NK-92 (cell line): ENCODE measurements around the gene EFCAB12.

Experiments used
- DNase-seq: peaks from one replicate; lab custom pipeline; 2025; ENCODE audit not compliant: unreplicated experiment; lab: John Stamatoyannopoulos, UW

EFCAB12 gene

GRCh38 chr3:129446926-129447325 lies 18.5 kb upstream of the EFCAB12 start:
- DNase-seq, result no peak

GRCh38 chr3:129445471-129445870 lies 17.0 kb upstream of the EFCAB12 start:
- no peak for DNase-seq

GRCh38 chr3:129442947-129443346 lies 14.5 kb upstream of the EFCAB12 start:
- no peak for DNase-seq

GRCh38 chr3:129442486-129442885 lies 14.1 kb upstream of the EFCAB12 start:
- no peak for DNase-seq

GRCh38 chr3:129441782-129442181 lies 13.3 kb upstream of the EFCAB12 start:
- DNase-seq, result no peak

- no peak for DNase-seq
Measured at GRCh38 chr3:129441215-129441614, 12.8 kb upstream of the EFCAB12 start.

- no peak for DNase-seq
Measured at GRCh38 chr3:129440618-129441190, 12.3 kb upstream of the EFCAB12 start.

DNA sequence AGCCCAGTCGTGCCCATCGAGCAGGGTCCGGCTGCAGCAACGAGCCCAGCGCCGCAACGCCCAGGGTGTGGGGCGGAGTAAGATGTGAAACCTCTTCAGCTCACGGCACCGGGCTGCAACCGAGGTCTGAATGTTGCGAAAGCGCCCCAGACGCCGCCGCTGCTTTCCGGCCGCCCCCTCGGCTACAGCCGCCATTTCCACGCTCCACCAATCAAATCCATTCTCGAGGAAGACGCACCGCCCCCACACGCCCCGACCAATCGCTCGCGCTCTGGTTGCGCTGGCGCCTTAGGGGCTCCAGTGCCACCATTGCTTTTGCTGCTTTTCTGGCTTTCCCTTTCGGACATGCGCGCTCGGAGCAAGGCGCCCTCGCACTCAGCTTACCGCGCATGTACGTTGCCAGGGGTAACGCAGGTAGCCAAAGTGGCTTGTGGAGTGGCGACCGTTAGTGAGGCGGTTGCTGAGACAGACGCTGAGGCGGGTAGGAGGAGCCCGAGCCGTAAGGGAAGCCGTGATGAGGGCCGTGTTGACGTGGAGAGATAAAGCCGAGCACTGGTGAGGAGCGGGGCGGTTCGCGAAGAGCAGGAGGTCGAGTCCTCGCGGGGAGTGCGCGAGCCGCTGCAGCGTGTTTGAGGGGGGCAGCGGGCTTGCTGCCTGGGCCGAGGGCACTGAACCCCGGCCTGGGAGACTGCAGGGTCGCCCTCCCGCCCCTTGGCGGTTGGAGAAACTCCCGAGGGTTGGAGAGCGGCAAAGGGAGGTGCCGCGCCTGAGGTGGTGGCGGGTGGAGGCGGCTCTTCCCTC lies 11.6 kb upstream of the EFCAB12 start, which contains the start of the genes IFT122 and MBD4:
Gene IFT122 (plus strand): TSS at position 408 of the 801 bp plus-strand sequence. CDS start 107 bp downstream, at position 515.
Gene MBD4 (minus strand): TSS at position 132 of the 801 bp plus-strand sequence. CDS start 115 bp downstream, at position 17.
- DNase-seq, result peak; percentile 97

DNA sequence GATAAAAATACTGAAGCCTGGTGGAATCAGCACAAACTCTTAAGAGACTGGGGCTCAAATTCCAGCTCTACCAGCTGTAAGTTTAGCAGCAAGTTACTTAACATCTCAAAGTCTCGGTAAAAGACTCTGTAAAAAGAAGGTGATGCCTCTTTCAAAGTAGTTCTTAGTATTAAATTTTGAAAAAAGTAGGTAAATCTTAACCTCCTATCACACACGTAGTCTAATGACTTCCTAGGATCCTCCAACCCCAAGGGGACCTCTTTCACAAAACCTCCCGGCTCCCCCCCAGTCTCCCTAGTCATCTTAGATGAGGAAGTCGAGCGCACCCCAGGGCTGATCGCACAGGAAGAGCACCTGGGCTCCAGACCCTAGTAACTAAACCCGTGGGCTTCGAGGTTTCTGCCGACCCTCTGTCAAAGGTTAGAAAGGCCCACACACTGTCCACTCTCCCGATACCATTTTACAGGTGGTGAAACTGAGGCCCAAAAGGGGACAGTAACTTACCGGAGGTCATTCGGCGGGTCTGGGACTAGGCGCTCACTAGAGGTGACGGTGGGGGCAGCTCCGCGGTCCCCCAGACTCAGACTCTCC lies 10.9 kb upstream of the EFCAB12 start:
- no peak for DNase-seq

- DNase-seq, result no peak
Measured at GRCh38 chr3:129435367-129435766, 6.9 kb upstream of the EFCAB12 start.

- no peak for DNase-seq
Measured at GRCh38 chr3:129434140-129434539, 5.7 kb upstream of the EFCAB12 start.

GRCh38 chr3:129433565-129433964 lies 5.1 kb upstream of the EFCAB12 start:
- DNase-seq, result no peak

DNA sequence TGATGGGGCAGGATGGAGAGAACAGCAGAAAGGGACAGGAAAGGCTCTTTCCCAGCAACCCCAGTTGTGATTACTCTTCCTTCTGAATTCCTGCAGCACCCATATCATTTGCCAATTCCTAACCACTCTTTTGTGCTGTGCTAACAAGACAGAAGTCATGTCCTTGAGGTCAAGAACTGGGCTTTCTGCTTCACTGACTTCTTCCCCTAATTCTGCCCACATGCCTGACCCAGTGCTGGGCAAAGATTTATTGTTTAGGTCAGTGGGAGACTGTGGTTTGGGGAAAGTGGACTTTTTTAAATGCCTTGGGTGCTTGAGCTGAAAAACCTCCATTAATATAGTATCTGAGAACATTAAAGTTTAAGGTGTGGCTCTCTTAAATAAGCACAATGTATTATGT lies 4.2 kb upstream of the EFCAB12 start:
- no peak for DNase-seq

DNA sequence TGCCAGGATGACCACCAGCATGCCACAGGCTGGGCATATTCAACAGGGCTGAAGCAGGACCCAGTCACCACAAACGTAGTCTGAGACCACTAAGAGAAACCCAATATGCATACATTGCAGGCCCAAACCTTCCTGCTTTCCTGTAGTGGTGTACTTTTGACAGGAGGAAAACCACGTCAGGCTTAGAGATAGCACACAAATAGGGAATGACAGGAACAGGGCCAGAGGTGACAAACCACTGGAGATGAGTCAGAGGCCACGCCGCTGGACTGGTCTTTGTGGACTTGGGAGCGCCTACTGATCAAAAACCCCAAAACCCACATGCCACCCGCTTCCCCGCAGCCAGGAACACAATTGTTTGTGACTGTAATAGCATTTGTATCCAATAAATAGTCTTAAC lies 3.6 kb upstream of the EFCAB12 start:
- DNase-seq, result no peak

GRCh38 chr3:129429602-129430001 lies 1.2 kb upstream of the EFCAB12 start:
- DNase-seq, result no peak

- DNase-seq, result no peak
Measured at GRCh38 chr3:129429080-129429451, 630 bp upstream of the EFCAB12 start.

DNA sequence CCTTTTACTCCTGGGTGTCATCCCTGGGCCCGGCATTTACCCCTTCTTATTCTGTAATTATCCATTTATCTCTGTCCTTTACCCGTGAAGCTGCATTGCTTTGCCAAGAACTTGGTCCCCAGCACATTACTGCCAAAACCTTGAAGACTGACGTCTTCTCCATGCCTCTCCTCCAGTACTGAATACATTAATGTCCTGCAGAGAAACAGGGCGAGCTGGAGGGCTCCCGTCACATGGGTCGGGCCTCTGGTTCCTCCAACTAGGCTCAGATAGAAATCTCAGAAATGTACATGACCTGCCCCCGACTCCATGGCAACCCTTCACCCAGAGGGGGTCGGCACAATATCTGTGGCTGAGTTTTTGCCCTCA lies 445 bp downstream of the EFCAB12 start:
- DNase-seq, result no peak

GRCh38 chr3:129425619-129426018 lies 2.8 kb downstream of the EFCAB12 start:
- no peak for DNase-seq

GRCh38 chr3:129425213-129425612 lies 3.2 kb downstream of the EFCAB12 start:
- DNase-seq, result no peak

GRCh38 chr3:129424185-129424841 lies 4.1 kb downstream of the EFCAB12 start:
- DNase-seq, result no peak

GRCh38 chr3:129422897-129423296 lies 5.5 kb downstream of the EFCAB12 start:
- DNase-seq, result no peak
